Measurements from ENCODE around the gene CDH11.

- TF ChIP-seq POLR2A (IDR thresholded peaks at IDR 0.05) (no peak), CTCF (IDR thresholded peaks at IDR 0.05) (no peak)
These were observed 97.1 kb downstream of the CDH11 start for GRCh38 chr16:65024767-65025178.

Measured in breast epithelium (tissue), 3 donors.